ENCODE data around the gene ASXL1. TPM values are rescaled to one million over a fixed set of nuclear protein-coding genes. Genes with fewer than 3 reads are reported as not detected.
"Not testable (repeated sequence)": the region's sequence is repeated elsewhere in the genome, so short reads cannot be mapped to it uniquely, and the experiment has no call there.

The ASXL1 gene
- polyA plus RNA-seq, 4 donors, result 55.7 to 77.9 (median 65.3) TPM

DNA sequence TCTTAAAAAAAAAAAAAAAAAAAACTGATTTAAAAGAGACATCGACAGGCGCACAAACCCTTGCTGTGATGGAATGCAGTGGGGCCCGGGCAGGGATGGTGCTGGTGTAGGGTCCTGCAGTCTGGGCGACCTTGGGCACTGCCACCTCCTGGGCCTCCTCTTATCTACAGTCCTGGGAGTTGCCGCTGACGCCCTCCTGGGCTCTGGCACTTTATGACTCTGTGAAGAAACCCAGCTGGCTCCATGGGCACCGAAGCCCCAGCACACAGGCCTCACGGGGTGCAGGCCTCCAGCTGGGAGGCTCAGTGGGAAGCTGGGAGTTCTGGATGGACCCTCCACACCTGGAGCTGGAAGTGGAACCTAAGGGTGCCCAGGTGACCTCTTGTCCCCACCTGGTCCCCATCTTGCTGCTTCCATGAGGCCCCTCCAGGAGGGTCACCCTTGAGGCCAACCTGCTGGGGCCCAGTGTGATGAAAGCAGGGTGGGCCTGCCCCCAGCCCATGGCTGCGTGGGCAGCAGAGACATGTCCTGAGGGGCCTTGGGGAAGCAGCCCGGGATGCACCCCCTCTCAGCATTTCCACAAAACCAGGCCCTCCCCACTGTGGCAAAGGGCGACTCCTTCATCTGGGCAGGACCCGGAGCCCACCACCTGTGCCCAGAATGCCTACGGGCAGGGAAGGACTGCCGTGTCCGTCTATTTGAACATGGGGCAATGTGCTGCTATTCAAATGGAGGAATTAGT is 104.9 kb downstream of the ASXL1 start:
- no peak for DNase-seq (ENCODE audit: low read depth in 4 of 4, low spot score in 2 of 4)

DNA sequence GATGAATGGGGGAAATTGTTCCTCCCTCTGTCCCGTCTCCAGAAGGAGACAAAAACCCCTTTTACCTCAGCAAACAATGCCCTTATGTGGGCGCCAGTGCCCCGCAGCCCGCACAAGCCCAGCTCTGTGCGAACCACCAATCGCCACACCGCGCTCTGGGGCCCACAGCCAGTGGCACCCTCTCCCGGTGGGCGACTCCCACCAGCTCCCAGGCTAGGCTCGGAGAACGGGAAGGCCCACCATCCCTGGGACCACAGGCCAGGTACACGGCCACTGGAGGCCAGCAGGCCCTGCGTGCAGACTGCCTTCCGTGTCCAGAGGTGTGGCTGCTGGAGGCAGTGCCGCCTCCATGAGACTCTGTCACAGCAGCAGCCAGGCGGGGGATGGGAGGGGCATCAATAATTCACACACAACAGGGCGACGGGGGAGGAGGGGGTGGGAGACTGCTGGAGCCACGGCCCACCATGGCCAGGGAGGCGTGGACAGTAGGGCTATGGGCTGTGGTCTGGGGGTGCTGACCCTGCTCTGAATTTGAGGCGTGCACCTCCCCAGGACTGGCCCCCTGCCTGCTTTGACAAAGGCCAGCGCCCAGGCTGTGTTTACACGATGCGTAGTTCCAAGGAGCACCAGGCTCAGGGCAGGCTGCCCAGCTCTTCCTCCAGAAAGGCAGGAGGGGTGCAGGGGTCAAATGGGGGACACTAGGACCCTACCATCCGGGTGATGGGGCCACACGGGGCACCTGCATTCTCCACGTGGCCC is 105.7 kb downstream of the ASXL1 start:
- DNase-seq (ENCODE audit: low read depth in 4 of 4, low spot score in 2 of 4), result no peak

DNA sequence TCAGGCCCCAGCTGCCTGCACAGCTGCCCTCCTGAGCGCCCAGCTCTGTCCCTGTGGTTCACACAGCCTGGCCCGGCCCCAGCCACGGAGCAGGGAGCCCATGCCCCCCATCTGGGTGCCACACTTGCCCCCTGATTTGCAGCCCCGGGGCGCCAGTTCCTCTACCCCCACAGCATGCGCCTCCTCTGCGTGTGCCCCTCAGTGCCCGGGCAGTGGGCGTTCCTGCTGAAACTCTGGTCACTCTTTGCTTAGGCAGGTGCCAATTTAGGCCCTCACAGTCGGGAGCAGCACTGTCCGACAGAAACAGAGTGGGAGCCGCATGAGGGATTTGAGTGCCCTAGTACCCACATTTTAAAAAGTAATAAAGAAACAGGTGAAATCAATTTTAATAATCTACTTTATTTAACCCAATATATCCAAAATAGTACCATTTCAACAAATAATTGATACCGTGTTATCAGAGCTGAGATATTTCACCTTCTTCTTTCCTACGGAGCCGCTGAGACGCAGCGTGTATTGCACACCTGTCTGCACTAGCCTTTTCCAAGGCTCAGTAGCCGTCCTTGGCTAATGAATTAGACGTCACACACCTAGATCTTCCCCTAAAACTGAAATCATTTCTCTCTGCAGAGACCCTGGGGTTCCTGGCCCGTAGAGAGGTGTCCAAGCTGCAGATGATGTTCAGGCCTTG is 106.4 kb downstream of the ASXL1 start:
- no peak for DNase-seq (ENCODE audit: low read depth in 4 of 4, low spot score in 2 of 4)

DNA sequence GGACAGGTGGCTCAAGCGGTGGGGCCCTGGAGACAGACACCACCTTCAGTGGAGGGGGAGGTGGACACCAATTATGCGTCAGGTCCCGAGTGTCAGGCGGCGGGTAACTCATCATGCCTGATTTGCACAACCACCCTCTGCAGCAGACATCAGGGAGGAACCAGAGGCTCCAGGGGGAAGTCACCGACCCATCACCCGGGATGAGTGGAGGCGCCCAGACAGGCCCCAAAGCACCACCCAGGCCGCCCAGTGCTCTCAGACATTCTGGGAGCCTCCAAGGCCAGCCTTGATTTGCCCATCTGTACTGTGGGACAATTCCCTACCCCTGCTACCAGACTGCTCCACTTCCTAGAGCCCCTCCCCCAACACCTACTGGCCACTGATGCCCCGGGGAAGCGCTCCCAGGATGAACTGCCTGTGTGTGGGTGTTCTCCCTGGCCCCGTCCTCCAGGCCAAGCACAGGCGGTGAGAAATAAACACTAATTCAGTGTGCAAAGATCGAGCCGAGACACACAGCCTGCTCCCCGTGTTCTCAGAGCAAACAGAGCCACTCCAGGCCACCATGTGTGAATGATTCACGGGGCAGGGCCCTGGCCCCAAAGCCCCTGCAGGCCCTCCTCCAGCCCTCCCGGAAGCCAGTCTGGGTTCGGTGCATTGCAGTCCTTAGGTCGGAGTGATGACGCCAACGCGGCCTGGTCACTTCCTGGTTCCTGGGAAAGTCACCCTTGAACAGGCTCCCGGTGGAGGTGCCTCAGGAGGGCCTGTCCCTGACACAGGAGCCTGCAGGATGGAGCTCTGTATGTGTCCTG is 107.2 kb downstream of the ASXL1 start:
- no peak for DNase-seq (ENCODE audit: low read depth in 4 of 4, low spot score in 2 of 4)

DNA sequence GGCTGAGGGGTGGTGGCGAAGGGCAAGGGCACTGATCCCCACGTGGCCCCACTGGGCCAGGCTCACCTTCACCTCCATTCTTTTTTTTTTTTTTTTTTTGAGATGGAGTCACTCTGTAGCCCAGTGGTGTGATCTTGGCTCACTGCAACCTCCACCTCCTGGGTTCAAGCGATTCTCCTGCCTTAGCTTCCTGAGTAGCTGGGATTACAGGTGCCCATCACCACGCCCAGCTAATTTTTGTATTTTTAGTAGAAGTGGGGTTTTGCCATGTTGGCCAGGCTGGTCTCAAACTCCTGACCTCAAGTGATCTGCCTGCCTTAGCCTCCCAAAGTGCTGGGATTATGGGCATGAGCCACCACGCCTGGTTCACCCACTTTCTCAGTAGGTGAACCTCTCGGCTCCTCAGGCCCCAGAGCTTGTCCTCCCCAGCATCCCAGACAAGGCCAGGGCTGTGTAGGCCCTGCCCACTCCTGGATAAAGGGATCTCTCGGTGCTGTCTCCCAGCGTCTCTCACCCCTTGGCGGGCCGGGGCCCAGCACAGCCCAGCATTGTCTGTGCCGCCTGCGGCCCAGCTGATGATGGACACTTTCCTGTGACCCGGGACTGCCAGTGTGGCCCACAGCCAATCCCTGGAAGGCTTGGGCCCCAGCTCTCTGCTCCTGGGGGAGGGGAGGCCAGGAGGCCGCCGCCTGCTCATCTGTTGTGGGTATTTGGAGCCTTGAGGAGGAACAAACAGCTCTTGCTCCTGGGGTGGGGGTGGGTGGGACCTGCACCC is 108.0 kb downstream of the ASXL1 start:
- DNase-seq (ENCODE audit: low read depth in 4 of 4, low spot score in 2 of 4), result not testable (repeated sequence)

DNA sequence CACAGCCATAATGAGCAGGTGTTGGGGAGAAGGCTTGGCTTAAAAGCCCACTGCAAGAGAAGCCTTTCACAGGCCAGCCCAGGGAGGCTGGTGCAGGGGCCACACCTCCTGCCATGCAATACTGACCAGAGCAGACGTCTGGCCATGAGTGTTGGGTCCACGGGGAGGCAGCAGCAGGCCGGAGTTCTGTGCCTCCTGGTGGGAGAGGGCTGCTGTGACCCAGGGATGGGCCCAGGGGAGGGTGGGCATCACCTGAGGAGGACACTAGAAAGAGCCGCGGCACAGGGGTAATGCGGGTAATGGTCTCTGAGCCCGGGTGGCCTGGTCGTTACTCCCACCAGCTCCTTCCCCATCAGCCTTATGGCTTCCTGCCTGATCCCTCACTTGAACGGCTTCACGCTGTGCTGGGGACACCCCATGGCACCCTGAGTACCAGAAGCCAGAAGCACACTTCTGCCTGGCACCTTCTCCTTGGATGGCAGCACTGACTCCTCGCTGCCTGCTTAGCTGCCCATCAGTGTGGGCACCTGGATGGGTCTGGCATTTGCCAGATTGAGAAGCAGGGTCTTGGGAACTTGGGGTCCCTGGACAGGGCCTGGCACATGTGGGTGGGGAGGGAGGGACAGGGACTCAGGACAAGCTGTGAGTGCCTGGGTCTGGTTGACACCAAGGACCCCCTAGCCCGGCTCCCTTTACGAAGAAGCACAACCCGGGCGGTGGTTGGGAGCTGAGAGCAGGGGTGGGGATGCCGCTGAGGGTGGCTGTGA is 108.8 kb downstream of the ASXL1 start:
- DNase-seq (ENCODE audit: low read depth in 4 of 4, low spot score in 2 of 4), result no peak

DNA sequence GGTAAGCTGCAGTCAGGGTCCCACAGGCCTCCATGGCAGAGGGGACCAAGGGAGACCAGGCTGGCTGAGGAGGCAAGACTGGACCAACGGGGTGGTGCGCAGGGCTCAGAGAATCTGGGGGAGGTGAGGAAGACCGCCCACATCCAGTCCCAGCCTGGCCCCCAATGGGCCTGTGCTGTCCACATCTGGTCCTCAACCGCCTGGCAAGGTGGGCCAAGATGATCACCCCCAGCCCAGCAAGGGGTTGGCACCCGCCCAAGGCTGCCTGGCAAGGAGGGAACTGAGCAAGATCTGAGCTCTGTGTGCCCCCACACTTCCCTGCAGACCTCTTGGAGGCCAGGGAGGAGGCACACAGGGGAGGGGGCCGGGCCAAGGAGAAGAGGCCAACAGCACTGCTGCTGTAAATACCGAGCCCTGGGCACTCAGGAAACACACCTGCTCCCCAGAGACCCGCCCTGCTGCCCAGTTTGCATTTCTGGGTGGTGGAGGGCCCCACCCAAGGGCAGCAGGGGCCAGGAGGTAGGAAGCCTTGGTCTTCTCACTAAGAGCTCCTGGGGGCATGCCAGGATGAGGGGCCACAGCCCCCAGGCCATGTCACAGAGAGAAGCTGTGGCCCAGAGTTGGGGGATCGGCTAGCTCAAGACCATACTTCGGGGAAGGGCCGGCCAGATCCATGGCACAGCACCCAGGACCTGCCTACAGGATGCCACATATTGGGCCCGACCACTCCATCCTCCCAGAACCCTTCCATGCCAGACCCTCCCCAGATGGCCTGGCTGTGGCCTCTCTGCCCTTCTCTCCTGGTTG is 109.6 kb downstream of the ASXL1 start:
- DNase-seq (ENCODE audit: low read depth in 4 of 4, low spot score in 2 of 4), result no peak

DNA sequence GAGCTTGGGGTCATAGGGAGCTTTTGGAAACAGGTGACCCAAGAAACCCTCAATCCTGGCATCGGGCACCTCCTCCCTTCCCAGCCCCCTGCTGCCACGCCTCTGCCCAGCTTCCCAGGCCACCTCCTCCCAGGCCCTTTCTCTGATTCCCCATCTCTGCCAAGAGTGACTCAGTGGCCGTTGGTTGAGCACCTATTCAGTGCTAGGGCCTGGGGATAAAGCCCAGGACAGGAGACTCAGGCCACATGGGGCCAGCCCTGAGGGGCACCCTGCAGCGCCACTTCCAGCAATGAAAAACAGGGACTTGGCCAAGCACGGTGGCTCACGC is 110.1 kb downstream of the ASXL1 start:
- no peak for DNase-seq (ENCODE audit: low read depth in 4 of 4, low spot score in 2 of 4)

DNA sequence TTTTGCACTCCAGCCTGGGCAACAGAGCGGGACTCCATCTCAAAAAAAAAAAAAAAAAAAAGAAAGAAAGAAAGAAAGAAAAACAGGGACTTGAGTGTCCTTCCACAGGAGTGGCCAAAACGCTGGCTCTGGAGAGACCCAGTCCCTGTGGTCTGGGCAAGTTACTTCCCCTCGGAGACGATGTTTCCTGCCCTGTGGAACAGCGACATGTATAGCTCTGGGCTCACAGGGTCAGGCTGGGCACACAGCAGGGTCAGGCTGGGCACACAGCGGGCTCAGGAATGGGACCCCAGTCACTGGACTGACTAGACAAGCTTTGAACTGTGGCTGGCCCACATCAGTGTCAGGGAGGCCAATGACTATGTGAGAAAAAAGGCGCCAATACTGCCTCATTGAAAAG is 110.7 kb downstream of the ASXL1 start:
- no peak for DNase-seq (ENCODE audit: low read depth in 4 of 4, low spot score in 2 of 4)

DNA sequence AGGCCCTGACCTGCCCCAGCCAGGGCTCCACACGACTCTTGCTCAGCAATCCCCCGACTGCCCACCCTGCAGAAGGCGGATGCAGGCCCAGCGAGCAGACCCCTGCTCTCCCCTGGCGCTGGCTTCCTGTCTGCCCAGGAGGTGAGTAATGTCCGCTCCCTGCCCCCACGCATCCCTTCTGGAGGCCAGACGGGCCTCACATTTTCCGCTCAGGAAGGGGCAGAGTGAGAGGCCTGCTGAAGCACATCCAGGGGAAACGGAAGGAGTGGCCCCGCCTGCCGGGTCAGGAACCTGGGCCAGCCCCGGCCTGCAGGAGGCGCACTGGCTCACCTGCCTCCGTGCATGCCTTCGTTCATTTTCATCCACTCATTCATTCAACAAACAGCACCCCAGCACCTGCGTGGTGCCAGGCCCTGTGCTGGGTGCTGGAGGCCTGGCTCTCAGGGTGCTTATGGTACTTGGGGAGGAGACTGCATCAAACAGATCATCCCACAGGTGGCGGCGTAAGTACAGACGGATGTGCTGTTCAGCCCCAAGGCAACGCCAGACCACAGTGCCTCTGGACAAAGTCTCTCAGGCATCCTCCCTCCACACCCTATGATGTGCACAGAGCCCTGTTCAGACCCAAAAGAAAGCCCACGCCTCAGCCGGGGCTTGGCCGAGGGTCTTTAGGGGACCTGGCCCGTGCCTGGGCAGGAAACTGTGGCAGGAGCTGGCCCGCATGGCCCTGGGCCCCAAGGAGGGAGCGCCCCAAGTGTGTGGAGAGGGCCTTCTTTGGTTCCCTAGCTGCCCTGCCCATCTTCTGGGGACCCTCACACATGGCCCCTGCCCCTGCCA is 112.1 kb downstream of the ASXL1 start:
- DNase-seq (ENCODE audit: low read depth in 4 of 4, low spot score in 2 of 4), result no peak

DNA sequence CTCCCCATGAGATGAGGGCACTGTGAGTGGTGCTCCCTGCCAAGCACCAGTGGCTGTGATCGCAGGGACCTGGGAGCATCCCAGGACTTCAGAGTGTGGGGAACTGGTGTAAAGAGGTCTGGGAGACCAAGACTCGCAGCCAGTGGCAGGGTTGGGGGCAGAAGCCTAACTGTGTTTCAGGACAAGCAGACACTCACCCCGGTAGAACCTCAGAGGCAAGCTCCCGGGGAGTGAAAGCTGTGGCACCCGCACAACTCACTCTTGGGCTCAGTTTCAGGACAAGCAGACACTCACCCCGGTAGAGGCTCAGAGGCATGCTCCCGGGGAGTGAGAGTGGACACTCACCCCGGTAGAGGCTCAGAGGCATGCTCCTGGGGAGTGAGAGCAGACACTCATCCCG is 112.8 kb downstream of the ASXL1 start:
- no peak for DNase-seq (ENCODE audit: low read depth in 4 of 4, low spot score in 2 of 4)

DNA sequence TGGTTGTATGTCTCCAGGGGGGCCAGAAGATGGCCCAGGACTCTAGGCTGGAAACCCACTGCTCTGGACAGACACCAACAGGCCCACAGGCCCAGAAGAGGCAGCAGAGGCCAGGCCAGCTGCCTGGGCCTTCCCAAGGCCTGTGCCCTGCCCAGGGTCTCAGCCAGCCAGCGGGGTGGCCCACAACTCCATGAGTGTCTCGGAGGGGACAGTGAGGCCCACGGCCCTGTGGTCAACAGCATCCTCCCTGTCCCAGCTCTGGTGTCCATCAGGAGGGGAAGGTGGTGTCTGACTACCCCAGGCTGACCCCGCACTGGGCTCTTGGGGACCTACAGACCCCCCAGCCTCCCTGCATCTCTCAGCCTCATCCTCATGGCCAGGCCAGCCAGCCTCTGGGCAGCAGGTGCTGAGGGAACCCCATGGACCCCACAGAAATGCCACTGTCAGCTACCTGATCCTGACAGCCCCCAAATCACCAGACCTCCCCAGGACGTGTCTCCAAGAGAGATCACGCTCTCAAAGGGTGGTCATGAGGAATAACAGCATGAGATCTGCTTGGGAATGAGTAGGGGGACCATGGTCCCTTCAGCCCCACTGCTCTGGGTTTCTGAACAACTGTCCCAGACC is 114.6 kb downstream of the ASXL1 start:
- DNase-seq (ENCODE audit: low read depth in 4 of 4, low spot score in 2 of 4), result no peak

DNA sequence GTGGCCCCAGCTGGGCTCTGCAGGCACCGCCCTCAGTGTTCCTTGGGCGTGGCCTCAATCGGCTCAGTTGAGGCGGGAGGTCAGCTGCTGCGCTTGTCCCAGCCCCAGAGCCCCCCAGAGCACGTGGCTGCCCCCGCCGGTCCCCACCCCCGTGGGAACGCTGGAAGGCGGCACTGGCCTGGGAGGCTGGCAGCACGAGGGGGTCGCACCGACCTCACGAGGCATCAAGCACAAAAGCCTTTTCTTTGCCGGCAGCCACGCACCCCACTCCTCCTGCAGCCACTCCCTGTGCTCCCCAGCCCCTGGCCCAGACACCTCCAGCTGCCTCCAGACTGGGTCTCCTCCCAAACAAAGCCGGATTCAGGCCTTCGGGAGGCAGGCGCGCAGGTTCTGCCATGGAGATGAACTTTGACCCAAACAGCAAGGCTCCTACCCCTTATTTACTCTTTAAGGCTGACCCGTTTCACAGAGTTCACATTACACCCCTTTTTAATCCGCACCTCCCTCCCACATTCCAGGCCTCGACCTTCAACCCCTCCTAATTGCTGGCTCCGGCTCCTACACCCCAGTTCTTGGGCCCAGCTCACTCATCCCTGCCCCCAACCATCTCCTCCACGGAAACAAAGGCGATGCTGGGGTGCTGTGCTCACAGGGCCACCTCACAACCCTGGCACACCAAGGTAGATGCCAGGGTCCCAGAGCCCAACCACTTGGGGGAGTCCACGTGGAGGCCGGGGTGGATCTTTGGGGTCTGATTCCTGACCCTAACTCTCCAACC is 115.3 kb downstream of the ASXL1 start:
- no peak for DNase-seq (ENCODE audit: low read depth in 4 of 4, low spot score in 2 of 4)

DNA sequence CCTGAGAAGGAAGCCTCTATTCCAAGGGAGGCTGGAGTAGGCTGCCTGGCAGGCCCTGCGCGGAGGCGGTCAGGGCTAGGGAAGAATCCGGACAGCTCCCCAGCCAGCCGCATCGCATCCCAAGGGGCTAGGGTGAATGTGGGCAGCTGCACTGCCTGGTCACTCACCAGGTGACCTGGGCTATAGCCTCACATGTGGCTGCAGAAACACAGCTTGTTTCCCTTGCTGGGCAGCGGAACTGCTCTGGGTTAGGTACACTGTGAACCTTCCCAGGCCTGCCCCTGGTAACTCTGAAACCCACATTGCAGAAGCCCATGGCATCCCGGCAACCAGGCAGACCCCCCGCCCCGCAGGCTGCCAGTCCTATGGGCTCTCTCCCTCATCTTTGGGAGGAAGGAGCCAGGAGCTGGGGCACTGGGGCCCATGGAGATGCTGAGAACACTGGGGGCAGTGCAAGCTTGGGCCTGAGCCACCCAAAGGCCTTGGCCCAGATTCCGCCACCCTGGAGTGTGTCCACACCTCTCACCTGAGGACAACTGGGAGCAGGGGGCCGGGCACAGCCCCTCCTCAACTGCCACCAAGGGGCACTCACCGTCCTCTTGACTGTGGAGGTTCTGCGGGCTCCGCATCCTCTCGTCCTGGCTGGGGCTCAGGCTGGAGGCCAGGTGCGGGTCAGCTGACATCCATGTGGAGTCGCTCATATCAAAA is 116.0 kb downstream of the ASXL1 start:
- DNase-seq (ENCODE audit: low read depth in 4 of 4, low spot score in 2 of 4), result no peak

DNA sequence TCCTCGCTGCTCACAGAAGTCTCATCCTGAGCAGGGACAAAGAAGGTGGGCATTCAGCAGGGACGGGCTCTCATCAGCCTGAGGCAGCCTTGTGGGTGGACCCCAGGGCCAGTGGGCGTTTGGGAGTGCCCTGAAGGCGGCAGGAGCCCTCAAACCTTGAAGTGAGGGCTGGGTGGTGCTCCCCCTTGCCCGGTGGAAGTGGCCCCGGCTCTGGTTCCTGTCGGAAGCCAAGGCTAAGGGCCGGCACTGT is 116.5 kb downstream of the ASXL1 start:
- DNase-seq (ENCODE audit: low read depth in 4 of 4, low spot score in 2 of 4), result no peak

All from left renal cortex interstitium (tissue), 4 donors.